GM12892 (cell line): ENCODE measurements around the gene GBA2.

Experiments
- POLR2A ChIP-seq: IDR thresholded peaks from 2 replicates; pipeline ENCODE4 v1.6.1; 2011; ENCODE audit warnings: low read depth, low read length, control low read depth
- POLR2AphosphoS5 ChIP-seq: IDR thresholded peaks from 2 replicates; pipeline ENCODE4 v1.6.1; 2011; ENCODE audit warnings: low read depth, low read length, control low read depth
- TAF1 ChIP-seq: IDR thresholded peaks from 2 replicates; pipeline ENCODE4 v1.6.1; 2011; ENCODE audit warnings: low read depth, mild to moderate bottlenecking, control low read depth, low read length, borderline replicate concordance

DNA sequence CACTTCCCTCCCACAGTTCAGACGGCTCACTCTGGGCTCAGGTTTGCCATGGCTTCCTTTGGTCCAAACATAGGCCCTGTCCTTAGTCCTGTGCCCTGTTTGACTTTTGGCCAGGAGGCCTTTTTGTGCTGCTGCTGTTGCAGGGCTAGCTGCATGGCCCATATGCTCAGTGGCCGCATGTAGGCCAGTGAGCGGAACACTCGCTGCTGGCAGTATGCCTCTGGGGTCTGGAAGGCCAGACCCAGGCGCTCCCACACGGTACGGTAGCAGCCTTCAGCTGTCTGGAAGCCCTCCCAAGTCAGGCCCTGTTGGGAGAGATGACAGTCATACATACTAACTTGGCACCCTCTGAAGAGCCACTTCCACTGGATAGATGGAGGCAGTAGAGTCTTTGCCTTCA, 11.9 kb downstream of the GBA2 start:
- no peak for TF ChIP-seq POLR2AphosphoS5
- TF ChIP-seq POLR2A = no peak
- TF ChIP-seq TAF1 = no peak
